GM19193 (cell line): Measurements from ENCODE around the gene SLC7A6.

Experiments
- POLR2A ChIP-seq: IDR thresholded peaks from 4 replicates; pipeline ENCODE4 v1.6.1; 2011; ENCODE audit not compliant: insufficient read depth, insufficient read length; ENCODE audit errors: extremely low read depth

SLC7A6 gene

DNA sequence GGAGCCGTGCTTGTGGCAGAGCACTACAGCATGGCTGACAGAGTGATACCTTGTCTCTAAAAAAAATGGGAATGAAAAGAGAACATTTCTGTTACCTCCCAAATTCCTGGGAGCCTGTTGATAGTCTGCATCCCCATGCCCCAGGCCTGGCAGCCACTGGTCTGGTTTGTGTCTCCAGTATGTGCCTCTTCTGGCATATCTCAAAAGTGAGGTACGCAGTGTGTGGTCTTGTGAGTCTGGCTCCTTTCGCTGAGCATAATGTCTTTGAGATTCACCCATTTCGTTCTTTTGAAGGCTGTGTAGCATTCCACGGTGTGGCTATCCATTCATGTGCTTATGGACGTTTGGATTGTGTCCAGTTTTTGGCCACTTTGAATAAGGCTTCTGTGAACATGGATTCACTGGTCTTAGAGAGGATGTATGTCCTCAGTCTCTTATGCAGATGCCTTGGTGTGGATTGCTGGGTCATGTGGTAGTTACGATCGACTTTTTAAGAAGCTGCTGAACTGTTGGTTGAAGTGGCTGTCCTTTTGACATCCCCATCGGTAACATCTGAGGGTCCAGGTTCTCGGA, 85.6 kb downstream of the SLC7A6 start:
- no peak for TF ChIP-seq POLR2A

DNA sequence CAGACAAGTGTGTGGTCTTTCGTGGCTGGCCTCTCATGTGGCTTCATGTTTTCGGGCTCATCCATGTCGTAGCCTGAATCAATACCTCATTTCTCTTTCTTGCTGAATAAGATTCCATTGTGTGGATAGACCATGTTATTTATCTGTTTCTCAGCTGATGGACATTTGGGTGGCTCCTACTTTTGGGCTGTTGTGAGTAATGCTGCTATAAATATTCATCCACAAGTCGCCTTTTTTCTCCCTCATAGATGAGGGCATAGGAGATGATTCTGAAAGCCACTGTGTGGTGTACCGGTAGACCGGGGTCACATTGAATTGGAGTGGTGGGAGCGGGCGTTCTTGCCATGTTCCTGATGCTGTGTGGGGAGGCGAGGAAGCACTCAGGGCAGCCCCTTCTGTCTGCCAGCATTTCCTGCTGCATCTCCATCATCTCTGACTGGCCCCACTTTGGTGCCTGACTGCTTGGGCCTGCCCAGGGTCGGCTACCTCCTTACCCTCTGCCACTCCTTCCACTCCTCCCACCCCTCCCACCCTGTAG, 86.6 kb downstream of the SLC7A6 start:
- no peak for TF ChIP-seq POLR2A
